Naive thymus-derived CD4-positive, alpha-beta T cell (primary cell): ENCODE results near the gene DPP6. TPM values are rescaled to one million over a fixed set of nuclear protein-coding genes. Genes with fewer than 3 reads are reported as not detected.

ENCODE experiments used
- ATAC-seq: fragments of 150-1000 bp; cut with Tn5 transposase; 2 replicates; pipeline ENCODE4 v1.10.0; 2021; ENCODE audit warnings: mild to moderate bottlenecking, moderate library complexity
- CTCF ChIA-PET: fragments of 350-600 bp; sonication (Branson Sonifier 250); formaldehyde crosslinking; loops from one replicate; lab custom pipeline; 2021; ENCODE audit warnings: antibody characterized with exemption; lab: Charles Lee
- POLR2A ChIA-PET: fragments of 350-600 bp; sonication (Branson Sonifier 250); formaldehyde crosslinking; loops from one replicate; lab custom pipeline; 2021; ENCODE audit warnings: antibody characterized with exemption, inconsistent platforms; lab: Charles Lee
- DNase-seq, 9 donors: peaks; one replicate each; pipeline versions ENCODE4 v3.0.0 to v3.0.0-alpha.2; 2020 to 2022; ENCODE audit warnings: mixed read lengths in 1 of 9
- H3K27ac ChIP-seq: one replicate; pipeline ENCODE4 v1.7.0; 2013; ENCODE audit warnings: mild to moderate bottlenecking, low read depth, low read length, moderate library complexity
- H3K27me3 ChIP-seq, 2 donors: one replicate each; pipeline ENCODE4 v1.7.0; 2013; ENCODE audit warnings: low read length in 2 of 2, mild to moderate bottlenecking in 2 of 2, moderate library complexity in 2 of 2; ENCODE audit not compliant: control insufficient read depth in 2 of 2, insufficient read depth in 2 of 2
- H3K36me3 ChIP-seq, 3 experiments: 1 replicate in 2 of 3; 2 replicates in 1 of 3; pipeline ENCODE4 v1.7.0; 2013; ENCODE audit warnings: low read length in 3 of 3, mild to moderate bottlenecking in 3 of 3, moderate library complexity in 1 of 3; ENCODE audit not compliant: insufficient read depth in 3 of 3, control insufficient read depth in 2 of 3
- H3K4me1 ChIP-seq, 2 donors: one replicate each; pipeline ENCODE4 v1.7.0; 2013; ENCODE audit warnings: low read length in 2 of 2, mild to moderate bottlenecking in 2 of 2, moderate library complexity in 1 of 2; ENCODE audit not compliant: control insufficient read depth in 2 of 2, insufficient read depth in 2 of 2
- H3K4me3 ChIP-seq: 2 replicates; pipeline ENCODE4 v1.7.0; 2013; ENCODE audit warnings: mild to moderate bottlenecking, low read length
- H3K9me3 ChIP-seq, 3 experiments: 1 replicate in 2 of 3; 2 replicates in 1 of 3; pipeline ENCODE4 v1.7.0; 2013; ENCODE audit warnings: low read length in 3 of 3; ENCODE audit not compliant: control insufficient read depth in 2 of 3
- H3K27ac Mint-ChIP-seq, 9 donors: one replicate each; pipeline ENCODE4 v1.8.0; 2020 to 2022; ENCODE audit warnings: mixed read lengths in 9 of 9, mild to moderate bottlenecking in 8 of 9, moderate library complexity in 5 of 9, inconsistent platforms in 2 of 9
- H3K27me3 Mint-ChIP-seq, 5 donors: one replicate each; pipeline ENCODE4 v1.8.0; 2021 to 2022; ENCODE audit warnings: mixed read lengths in 5 of 5, mild to moderate bottlenecking in 1 of 5
- H3K36me3 Mint-ChIP-seq, 5 donors: one replicate each; pipeline ENCODE4 v1.8.0; 2020 to 2022; ENCODE audit warnings: mixed read lengths in 5 of 5, mild to moderate bottlenecking in 3 of 5, inconsistent platforms in 1 of 5
- H3K4me1 Mint-ChIP-seq, 7 donors: one replicate each; pipeline ENCODE4 v1.8.0; 2020 to 2022; ENCODE audit warnings: mixed read lengths in 7 of 7, mild to moderate bottlenecking in 3 of 7, inconsistent platforms in 1 of 7
- H3K4me3 Mint-ChIP-seq, 10 donors: one replicate each; pipeline ENCODE4 v1.8.0; 2020 to 2022; ENCODE audit warnings: mild to moderate bottlenecking in 10 of 10, mixed read lengths in 10 of 10, moderate library complexity in 6 of 10, inconsistent platforms in 2 of 10
- H3K9me3 Mint-ChIP-seq, 11 donors: one replicate each; pipeline ENCODE4 v1.8.0; 2020 to 2022; ENCODE audit warnings: mixed read lengths in 11 of 11, mild to moderate bottlenecking in 4 of 11, inconsistent platforms in 1 of 11, moderate library complexity in 1 of 11
- intact Hi-C, 2 donors: fragments of 100-400 bp; cut with micrococcal nuclease; formaldehyde crosslinking; loops; one replicate each; pipeline ENCODE4 v1.15.1; 2023
- polyA plus RNA-seq, 2 donors: library from polyadenylated mRNA; unstranded; fragments of 300-500 nt; fragmentation: Illumina TruSeq; gene quantifications; one replicate each; pipeline ENCODE4 v1.2.3, GENCODE V29; 2021
- total RNA-seq, 6 experiments: library from RNA in 5 of 6; stranded (reverse) in 5 of 6; gene quantifications; 1 replicate in 5 of 6; 2 replicates in 1 of 6; pipeline ENCODE4 v1.2.3 and lab custom pipeline; 2021 to 2026

DPP6 gene
- total and polyA plus RNA-seq, 7 experiments from 2014 or later: not detected

DNA sequence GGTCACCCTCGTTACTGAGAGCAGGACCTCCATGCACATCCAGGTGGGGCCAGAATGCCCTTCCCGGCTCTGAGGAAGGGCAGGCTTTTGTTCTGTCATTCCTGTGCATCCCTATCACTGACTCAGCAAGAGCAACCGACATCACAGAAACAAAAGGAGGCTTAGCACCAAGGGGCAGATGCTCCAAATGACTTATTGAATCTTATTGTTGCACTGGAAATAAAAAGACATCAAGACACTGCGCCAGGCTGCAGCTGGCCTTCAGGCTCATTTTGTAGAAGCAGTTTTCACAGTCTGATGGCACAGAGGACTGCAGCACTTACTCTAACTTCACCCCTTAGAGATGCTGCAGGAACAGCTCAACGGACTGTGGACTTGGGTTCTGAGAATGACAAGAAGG lies 824.3 kb downstream of the DPP6 start:
- ChIA-PET CTCF (no interaction called here), POLR2A (no interaction called here)
- H3K4me3 Mint-ChIP-seq: no peak overlapping the region
- intact Hi-C loops: no loop called here
- peaks cover 0 to 47% (median 8%) of the 10 kb centered on the region in 5 donors for H3K27me3 Mint-ChIP-seq
- no peak overlapping the region for H3K4me3 ChIP-seq
- no peak overlapping the region for H3K27ac Mint-ChIP-seq
- no peaks in the 10 kb centered on the region for H3K36me3 ChIP-seq
- peaks cover 0 to 3% (median 0%) of the 10 kb centered on the region in 11 donors for H3K9me3 Mint-ChIP-seq
- H3K36me3 Mint-ChIP-seq: no peaks in the 10 kb centered on the region
- no peaks in the 10 kb centered on the region for H3K27me3 ChIP-seq
- ATAC-seq (no peak), DNase-seq (no peak)
- H3K9me3 ChIP-seq: no peaks in the 10 kb centered on the region
- no peak overlapping the region for H3K27ac ChIP-seq
- H3K4me1 ChIP-seq: no peaks in the 10 kb centered on the region
- H3K4me1 Mint-ChIP-seq: no peaks in the 10 kb centered on the region

DNA sequence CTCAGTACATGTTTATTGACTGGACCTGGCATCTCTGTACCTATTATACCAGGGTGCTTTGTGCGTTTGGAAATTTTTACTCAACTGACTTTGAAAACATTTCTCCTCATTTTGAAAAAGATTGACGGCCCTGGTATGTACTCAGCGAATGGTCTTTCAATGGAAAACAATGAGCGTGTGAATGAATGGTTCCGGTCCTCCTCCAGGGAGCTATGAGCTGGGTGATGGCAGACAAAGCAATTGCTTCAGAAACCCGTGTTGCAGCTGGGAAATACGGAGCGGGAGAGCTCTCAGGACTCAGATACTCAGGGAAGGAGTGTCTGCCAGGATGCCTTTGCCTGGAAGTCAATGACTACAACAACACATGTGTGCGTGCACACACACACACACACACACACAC lies 824.8 kb downstream of the DPP6 start:
- no peak overlapping the region for H3K27ac Mint-ChIP-seq
- H3K27me3 Mint-ChIP-seq: peaks cover 0 to 43% (median 8%) of the 10 kb centered on the region in 5 donors
- no peaks in the 10 kb centered on the region for H3K27me3 ChIP-seq
- ChIA-PET CTCF (no interaction called here), POLR2A (no interaction called here)
- no peaks in the 10 kb centered on the region for H3K36me3 Mint-ChIP-seq
- intact Hi-C loops: no loop called here
- DNase-seq (no peak), ATAC-seq (no peak)
- H3K4me3 Mint-ChIP-seq: no peak overlapping the region
- no peaks in the 10 kb centered on the region for H3K9me3 ChIP-seq
- H3K9me3 Mint-ChIP-seq: peaks cover 0 to 3% (median 0%) of the 10 kb centered on the region in 11 donors
- no peak overlapping the region for H3K4me3 ChIP-seq
- no peak overlapping the region for H3K27ac ChIP-seq
- H3K4me1 Mint-ChIP-seq: no peaks in the 10 kb centered on the region
- H3K36me3 ChIP-seq: no peaks in the 10 kb centered on the region
- no peaks in the 10 kb centered on the region for H3K4me1 ChIP-seq

DNA sequence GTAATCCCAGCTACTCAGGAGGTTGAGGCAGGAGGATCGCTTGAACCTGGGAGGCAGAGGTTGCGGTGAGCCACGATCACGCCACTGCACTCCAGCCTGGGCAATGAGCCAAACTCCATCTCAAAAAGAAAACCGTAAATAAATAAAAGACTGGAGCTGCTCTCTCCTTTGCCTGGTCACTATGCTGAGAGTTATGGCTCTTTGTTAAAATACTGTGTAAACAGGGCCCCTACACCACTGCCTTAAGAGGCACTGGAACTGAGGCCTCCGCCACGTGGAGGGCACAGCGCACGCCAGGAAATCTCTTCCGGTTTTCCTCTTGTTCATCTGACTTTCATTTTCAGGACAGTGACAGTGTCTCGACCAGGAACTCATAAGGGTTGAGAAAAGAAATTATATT lies 827.4 kb downstream of the DPP6 start:
- no peaks in the 10 kb centered on the region for H3K4me1 Mint-ChIP-seq
- ChIA-PET POLR2A (no interaction called here), CTCF (no interaction called here)
- Histone ChIP-seq H3K4me1 (no peaks in the 10 kb centered on the region), H3K27ac (no peak overlapping the region), H3K4me3 (no peak overlapping the region), H3K36me3 (no peaks in the 10 kb centered on the region), H3K27me3 (no peaks in the 10 kb centered on the region), H3K9me3 (no peaks in the 10 kb centered on the region)
- intact Hi-C loops: no loop called here
- DNase-seq (no peak), ATAC-seq (no peak)
- no peaks in the 10 kb centered on the region for H3K9me3 Mint-ChIP-seq
- H3K4me3 Mint-ChIP-seq: no peak overlapping the region
- no peaks in the 10 kb centered on the region for H3K36me3 Mint-ChIP-seq
- H3K27ac Mint-ChIP-seq: no peak overlapping the region
- peaks cover 0 to 34% (median 4%) of the 10 kb centered on the region in 5 donors for H3K27me3 Mint-ChIP-seq

DNA sequence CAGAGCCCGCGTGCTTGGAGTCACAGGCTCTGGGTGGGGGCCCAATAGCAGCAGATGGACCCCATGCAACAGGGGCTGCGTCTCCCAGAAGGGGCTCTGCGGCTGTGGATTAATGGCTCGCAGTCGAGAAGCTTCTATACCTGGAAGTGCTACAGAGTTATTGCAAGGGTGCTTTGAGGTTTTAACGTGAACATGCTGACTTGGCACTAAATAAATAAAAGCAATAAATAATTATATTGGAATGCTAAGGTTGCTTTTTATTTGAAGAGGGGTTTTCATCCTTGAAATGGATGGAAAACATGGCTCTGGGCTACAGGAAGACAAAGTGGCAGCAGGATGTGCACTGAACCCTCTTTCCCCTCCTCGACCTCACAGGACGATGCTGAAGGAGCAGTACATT lies 828.3 kb downstream of the DPP6 start:
- H3K27ac Mint-ChIP-seq: no peak overlapping the region
- POLR2A ChIA-PET: no interaction called here
- no peak overlapping the region for H3K27ac ChIP-seq
- intact Hi-C loops: no loop called here
- no peaks in the 10 kb centered on the region for H3K27me3 ChIP-seq
- no peaks in the 10 kb centered on the region for H3K9me3 ChIP-seq
- no peaks in the 10 kb centered on the region for H3K9me3 Mint-ChIP-seq
- H3K4me1 Mint-ChIP-seq: no peaks in the 10 kb centered on the region
- CTCF ChIA-PET: no interaction called here
- no peaks in the 10 kb centered on the region for H3K36me3 ChIP-seq
- no peaks in the 10 kb centered on the region for H3K4me1 ChIP-seq
- H3K36me3 Mint-ChIP-seq: no peaks in the 10 kb centered on the region
- no peak overlapping the region for H3K4me3 ChIP-seq
- no peak for ATAC-seq
- no peak for DNase-seq
- H3K27me3 Mint-ChIP-seq: peaks cover 0 to 26% (median 4%) of the 10 kb centered on the region in 5 donors
- no peak overlapping the region for H3K4me3 Mint-ChIP-seq

DNA sequence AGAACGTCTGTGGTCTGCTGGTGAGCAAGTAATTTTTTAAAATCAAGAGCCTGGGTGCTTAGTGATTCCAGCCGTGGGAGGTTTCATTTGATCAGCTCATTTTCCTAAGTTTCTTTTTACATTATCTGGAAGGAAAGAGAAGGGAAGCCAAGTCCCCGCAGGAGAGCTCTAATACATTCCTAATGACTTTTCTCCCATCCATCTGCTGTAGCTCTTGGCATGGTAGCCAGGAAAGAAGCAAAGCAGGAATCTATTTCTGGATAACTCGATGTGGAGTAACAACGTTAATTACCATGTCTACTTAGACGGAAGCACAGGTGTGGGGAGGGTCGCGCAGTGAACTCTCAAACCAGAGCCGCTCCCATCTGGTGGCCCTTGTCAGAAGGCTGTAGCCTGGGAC lies 828.8 kb downstream of the DPP6 start:
- Histone ChIP-seq H3K9me3 (no peaks in the 10 kb centered on the region), H3K4me3 (no peak overlapping the region), H3K27ac (no peak overlapping the region), H3K4me1 (no peaks in the 10 kb centered on the region), H3K27me3 (no peaks in the 10 kb centered on the region), H3K36me3 (no peaks in the 10 kb centered on the region)
- intact Hi-C loops: no loop called here
- Mint-ChIP-seq H3K4me1 (no peaks in the 10 kb centered on the region), H3K9me3 (no peaks in the 10 kb centered on the region), H3K36me3 (no peaks in the 10 kb centered on the region), H3K4me3 (no peak overlapping the region), H3K27me3 (peaks cover 0 to 21% (median 4%) of the 10 kb centered on the region in 5 donors), H3K27ac (no peak overlapping the region)
- no peak for ATAC-seq
- ChIA-PET CTCF (no interaction called here), POLR2A (no interaction called here)
- no peak for DNase-seq

DNA sequence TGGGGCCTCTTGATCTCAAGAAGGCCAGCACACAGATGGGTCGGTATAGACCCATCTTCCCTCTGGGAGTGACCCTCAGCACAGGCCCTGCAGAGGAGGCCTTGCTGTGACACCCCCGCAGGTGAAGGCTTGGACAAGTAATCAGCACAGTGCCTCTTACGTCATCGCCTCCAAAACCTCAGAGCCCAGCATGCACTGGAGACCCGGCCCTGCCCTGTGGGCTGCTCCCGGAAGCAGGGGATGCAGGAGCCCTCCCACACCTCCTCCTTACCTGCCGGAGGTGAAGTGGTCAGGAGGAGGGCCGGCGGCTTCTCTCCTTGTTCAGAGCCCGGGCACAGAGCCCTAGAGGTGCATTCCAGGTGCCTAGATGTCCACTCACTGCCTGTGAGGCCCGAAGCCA lies 829.3 kb downstream of the DPP6 start:
- H3K4me1 Mint-ChIP-seq: no peaks in the 10 kb centered on the region
- H3K4me1 ChIP-seq: no peaks in the 10 kb centered on the region
- H3K4me3 Mint-ChIP-seq: no peak overlapping the region
- H3K27ac Mint-ChIP-seq: no peak overlapping the region
- ChIA-PET POLR2A (no interaction called here), CTCF (no interaction called here)
- H3K4me3 ChIP-seq: no peak overlapping the region
- intact Hi-C loops: no loop called here
- DNase-seq (no peak), ATAC-seq (no peak)
- H3K27me3 Mint-ChIP-seq: peaks cover 0 to 16% (median 3%) of the 10 kb centered on the region in 5 donors
- no peaks in the 10 kb centered on the region for H3K36me3 ChIP-seq
- H3K36me3 Mint-ChIP-seq: no peaks in the 10 kb centered on the region
- H3K9me3 Mint-ChIP-seq: no peaks in the 10 kb centered on the region
- no peaks in the 10 kb centered on the region for H3K9me3 ChIP-seq
- H3K27me3 ChIP-seq: no peaks in the 10 kb centered on the region
- H3K27ac ChIP-seq: no peak overlapping the region

DNA sequence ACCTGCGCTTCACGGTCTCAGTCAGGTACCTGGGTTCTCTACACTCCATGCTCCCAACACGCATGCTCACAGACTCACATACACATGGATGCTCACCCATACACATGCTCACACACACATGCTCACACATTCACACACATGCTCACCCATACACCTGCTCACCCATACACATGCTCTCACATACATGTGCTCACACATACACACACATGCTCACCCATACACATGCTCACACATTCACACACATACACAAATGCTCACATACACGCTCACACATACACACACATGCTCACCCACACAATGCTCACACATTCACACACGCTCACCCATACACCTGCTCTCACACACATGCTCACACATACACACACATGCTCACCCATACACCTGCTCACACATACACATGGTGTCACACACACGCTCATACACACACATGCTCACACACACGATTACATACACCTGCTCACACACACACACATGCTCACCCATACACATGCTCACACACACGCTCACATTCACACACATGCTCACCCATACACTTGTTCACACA lies 830.8 kb downstream of the DPP6 start:
- no peaks in the 10 kb centered on the region for H3K4me1 ChIP-seq
- ChIA-PET POLR2A (no interaction called here), CTCF (no interaction called here)
- Mint-ChIP-seq H3K27me3 (peaks cover 0 to 8% (median 4%) of the 10 kb centered on the region in 5 donors), H3K36me3 (no peaks in the 10 kb centered on the region), H3K4me3 (no peak overlapping the region), H3K27ac (no peak overlapping the region), H3K9me3 (no peaks in the 10 kb centered on the region), H3K4me1 (no peaks in the 10 kb centered on the region)
- intact Hi-C loops: no loop called here
- no peaks in the 10 kb centered on the region for H3K27me3 ChIP-seq
- no peak for ATAC-seq
- H3K36me3 ChIP-seq: no peaks in the 10 kb centered on the region
- no peak overlapping the region for H3K27ac ChIP-seq
- DNase-seq: no peak
- no peak overlapping the region for H3K4me3 ChIP-seq
- no peaks in the 10 kb centered on the region for H3K9me3 ChIP-seq
